ENCODE data around the gene CAMK1D.

DNA sequence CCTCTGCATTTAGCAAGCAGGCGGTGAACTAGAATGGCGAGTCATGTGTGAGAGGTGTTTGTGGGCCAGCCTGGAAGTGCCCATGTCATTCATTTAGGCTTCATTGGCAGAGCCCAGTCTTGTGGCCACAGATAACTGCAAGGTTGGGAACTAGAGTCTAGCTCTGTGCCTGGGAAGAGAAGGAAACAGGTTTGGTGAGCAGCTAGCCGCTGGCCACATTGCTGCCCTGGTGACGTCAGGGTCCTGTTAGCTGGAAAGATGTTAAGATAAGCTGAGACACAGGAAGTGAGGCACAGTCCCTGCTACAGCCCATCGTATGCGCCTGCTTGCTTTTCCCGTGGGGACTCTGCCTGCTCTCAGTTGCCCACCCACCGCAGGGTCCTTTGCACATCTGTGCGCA lies 185.5 kb downstream of the CAMK1D start:
- TF ChIP-seq, protein P1, sequence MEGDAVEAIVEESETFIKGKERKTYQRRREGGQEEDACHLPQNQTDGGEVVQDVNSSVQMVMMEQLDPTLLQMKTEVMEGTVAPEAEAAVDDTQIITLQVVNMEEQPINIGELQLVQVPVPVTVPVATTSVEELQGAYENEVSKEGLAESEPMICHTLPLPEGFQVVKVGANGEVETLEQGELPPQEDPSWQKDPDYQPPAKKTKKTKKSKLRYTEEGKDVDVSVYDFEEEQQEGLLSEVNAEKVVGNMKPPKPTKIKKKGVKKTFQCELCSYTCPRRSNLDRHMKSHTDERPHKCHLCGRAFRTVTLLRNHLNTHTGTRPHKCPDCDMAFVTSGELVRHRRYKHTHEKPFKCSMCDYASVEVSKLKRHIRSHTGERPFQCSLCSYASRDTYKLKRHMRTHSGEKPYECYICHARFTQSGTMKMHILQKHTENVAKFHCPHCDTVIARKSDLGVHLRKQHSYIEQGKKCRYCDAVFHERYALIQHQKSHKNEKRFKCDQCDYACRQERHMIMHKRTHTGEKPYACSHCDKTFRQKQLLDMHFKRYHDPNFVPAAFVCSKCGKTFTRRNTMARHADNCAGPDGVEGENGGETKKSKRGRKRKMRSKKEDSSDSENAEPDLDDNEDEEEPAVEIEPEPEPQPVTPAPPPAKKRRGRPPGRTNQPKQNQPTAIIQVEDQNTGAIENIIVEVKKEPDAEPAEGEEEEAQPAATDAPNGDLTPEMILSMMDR (IDR thresholded peaks at IDR 0.05) = no peak
- no peak for TF ChIP-seq POLR2AphosphoS5 (IDR thresholded peaks at IDR 0.05)
